DMS153 (cell line): ENCODE results near the gene SYS1.

ENCODE experiments used
- DNase-seq: peaks from one replicate; lab custom pipeline; 2025; lab: John Stamatoyannopoulos, UW

Gene SYS1

GRCh38 chr20:45362804-45363610 is at the start of gene SYS1:
Gene SYS1, plus strand, starts transcription at chr20:45363156. Its CDS starts 376 bp downstream, at chr20:45363532.
- DNase-seq = peak; percentile 97

GRCh38 chr20:45313943-45314342 is 49.0 kb upstream of the SYS1 start:
- no peak for DNase-seq

GRCh38 chr20:45315672-45316071 is 47.3 kb upstream of the SYS1 start:
- DNase-seq = no peak

- no peak for DNase-seq
Measured at GRCh38 chr20:45316150-45317080, 46.5 kb upstream of the SYS1 start.

GRCh38 chr20:45317826-45318225 is 45.1 kb upstream of the SYS1 start:
- DNase-seq = no peak

GRCh38 chr20:45318386-45318939 is 44.5 kb upstream of the SYS1 start:
- no peak for DNase-seq

- no peak for DNase-seq
Measured at GRCh38 chr20:45318948-45319347, 44.0 kb upstream of the SYS1 start.

- no peak for DNase-seq
Measured at GRCh38 chr20:45320948-45321595, 41.9 kb upstream of the SYS1 start.

- peak; percentile 75 for DNase-seq
Measured at GRCh38 chr20:45322952-45323383, 40.0 kb upstream of the SYS1 start.

GRCh38 chr20:45323731-45324130 is 39.2 kb upstream of the SYS1 start:
- DNase-seq = no peak

- no peak for DNase-seq
Measured at GRCh38 chr20:45325371-45325770, 37.6 kb upstream of the SYS1 start.

GRCh38 chr20:45328451-45328850 is 34.5 kb upstream of the SYS1 start:
- DNase-seq = no peak

- no peak for DNase-seq
Measured at GRCh38 chr20:45329497-45330319, 33.2 kb upstream of the SYS1 start.

- no peak for DNase-seq
Measured at GRCh38 chr20:45330476-45330875, 32.5 kb upstream of the SYS1 start.

GRCh38 chr20:45336530-45337366 is 26.2 kb upstream of the SYS1 start:
- no peak for DNase-seq

- DNase-seq = no peak
Measured at GRCh38 chr20:45337367-45338120, 25.4 kb upstream of the SYS1 start.

- DNase-seq = no peak
Measured at GRCh38 chr20:45338121-45339030, 24.6 kb upstream of the SYS1 start.

- DNase-seq = no peak
Measured at GRCh38 chr20:45339084-45339483, 23.9 kb upstream of the SYS1 start.
